Activated naive CD8-positive, alpha-beta T cell (primary cell): Measurements from ENCODE around the gene SMYD5.

ENCODE experiments used
- H3K27ac Mint-ChIP-seq: one replicate; pipeline ENCODE4 v1.8.0; 2021; ENCODE audit warnings: mixed read lengths
- H3K27me3 Mint-ChIP-seq: one replicate; pipeline ENCODE4 v1.8.0; 2021; ENCODE audit warnings: mixed read lengths
- H3K36me3 Mint-ChIP-seq: one replicate; pipeline ENCODE4 v1.8.0; 2021; ENCODE audit warnings: mixed read lengths
- H3K4me1 Mint-ChIP-seq: one replicate; pipeline ENCODE4 v1.8.0; 2021; ENCODE audit warnings: low read depth, mixed read lengths
- H3K4me3 Mint-ChIP-seq: one replicate; pipeline ENCODE4 v1.8.0; 2021; ENCODE audit warnings: mild to moderate bottlenecking, mixed read lengths
- H3K9me3 Mint-ChIP-seq: one replicate; pipeline ENCODE4 v1.8.0; 2021; ENCODE audit warnings: low read depth, mixed read lengths

Gene SMYD5

GRCh38 chr2:73268366-73268829 lies 54.4 kb downstream of the SMYD5 start:
- H3K27me3 Mint-ChIP-seq = no peaks in the 10 kb centered on the region
- peak overlapping the region; percentile 61 for H3K27ac Mint-ChIP-seq
- peaks cover 11% of the 10 kb centered on the region for H3K36me3 Mint-ChIP-seq
- peak overlapping the region; percentile 71 for H3K4me3 Mint-ChIP-seq
- H3K9me3 Mint-ChIP-seq = no peaks in the 10 kb centered on the region
- H3K4me1 Mint-ChIP-seq = peaks cover 24% of the 10 kb centered on the region

- no peaks in the 10 kb centered on the region for H3K27me3 Mint-ChIP-seq
- H3K4me1 Mint-ChIP-seq = peaks cover 24% of the 10 kb centered on the region
- H3K27ac Mint-ChIP-seq = no peak overlapping the region
- H3K4me3 Mint-ChIP-seq = peak overlapping the region; percentile 71
- peaks cover 13% of the 10 kb centered on the region for H3K36me3 Mint-ChIP-seq
- H3K9me3 Mint-ChIP-seq = no peaks in the 10 kb centered on the region
Observed at GRCh38 chr2:73268830-73269685, 55.0 kb downstream of the SMYD5 start.

- Mint-ChIP-seq H3K4me1 (peaks cover 24% of the 10 kb centered on the region), H3K4me3 (peak overlapping the region; percentile 70)
Observed at GRCh38 chr2:73269686-73270465, 55.8 kb downstream of the SMYD5 start.

GRCh38 chr2:73272270-73272669 lies 58.2 kb downstream of the SMYD5 start:
- H3K9me3 Mint-ChIP-seq = no peaks in the 10 kb centered on the region
- H3K4me3 Mint-ChIP-seq = no peak overlapping the region
- H3K27me3 Mint-ChIP-seq = no peaks in the 10 kb centered on the region
- no peak overlapping the region for H3K27ac Mint-ChIP-seq
- peaks cover 18% of the 10 kb centered on the region for H3K4me1 Mint-ChIP-seq
- peaks cover 10% of the 10 kb centered on the region for H3K36me3 Mint-ChIP-seq

More at GRCh38 chr2:73269686-73270465, 55.8 kb downstream of the SMYD5 start:
- Mint-ChIP-seq H3K9me3 (no peaks in the 10 kb centered on the region), H3K27ac (no peak overlapping the region), H3K27me3 (no peaks in the 10 kb centered on the region), H3K36me3 (peaks cover 13% of the 10 kb centered on the region)
